Measurements from ENCODE around the gene GPR34.

GRCh38 chrX:41734530-41734929 lies 45.8 kb downstream of the GPR34 start:
- TF ChIP-seq CTCF (IDR thresholded peaks at IDR 0.05) (peak; percentile 31), EZH2 (IDR thresholded peaks at IDR 0.05; ENCODE audit: borderline replicate concordance, insufficient read depth, low read depth, low read length, poor library complexity, severe bottlenecking) (no peak)

Data from B cell (primary cell).